ENCODE data around the gene ZC3H12A. TPM values are rescaled to one million over a fixed set of nuclear protein-coding genes. Genes with fewer than 3 reads are reported as not detected.

Gene ZC3H12A
- total and polyA plus RNA-seq, 2 of the 8 experiments (the other 6 are each of a cell fraction or from before 2014, with no cell fraction given), result 7.4 to 10.0 TPM

DNA sequence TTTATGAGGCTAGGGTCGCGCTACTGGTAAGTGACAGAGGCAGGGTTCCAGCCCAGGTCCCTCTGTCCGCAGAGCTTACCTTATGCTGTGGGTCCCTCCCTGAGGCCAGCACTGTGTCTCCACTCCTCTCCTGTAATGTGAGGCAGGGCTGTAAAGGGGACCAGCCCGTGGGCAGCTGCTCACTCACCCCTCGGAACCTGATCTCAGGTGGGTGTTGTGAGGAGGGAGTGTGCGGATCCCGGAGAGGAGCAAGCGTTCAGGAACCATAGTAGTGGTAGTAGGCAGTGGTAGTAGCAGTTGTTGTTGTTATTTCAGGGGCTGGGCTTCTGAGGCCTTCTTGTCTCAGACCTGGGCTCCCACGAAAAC lies 1.7 kb downstream of the ZC3H12A start:
- WGBS, 2 experiments (ENCODE audit: extremely low coverage in 1 of 2, insufficient coverage in 1 of 2, insufficient read length in 1 of 2, insufficient replicate concordance in 2 of 2, low coverage in 1 of 2, low lambda C conversion rate in 2 of 2, missing lambda C conversion rate in 1 of 2), result 89% methylated on average over 9 of the region's 9 CpGs; no CpG with 5 or more reads in 1 of the 2 experiments
- ChIA-PET CTCF (ENCODE audit: partially characterized antibody) (interaction anchor here (0.9 to 17.4 kb wide), 5 partner anchors 10 to 386 kb away, joined by 3 to 213 read pairs (median 12); no protein-coding TSS in a partner anchor), POLR2A (ENCODE audit: partially characterized antibody) (interaction anchor here (1.2 to 5.7 kb wide), 7 partner anchors 9 to 215 kb away, joined by 4 to 68 read pairs (median 9); partner anchors contain the start of genes DNALI1 and MEAF6)
- Histone ChIP-seq H3K27me3 (replicated peaks in 1 of 4; ENCODE audit: control insufficient read depth in 3 of 4, extremely low read depth in 1 of 4, insufficient read depth in 3 of 4, low read length in 3 of 4) (peaks cover 1 to 13% (median 9%) of the 10 kb centered on the region in 4 experiments; a peak in 6 of 7 replicates), H2BK120ac (replicated peaks; ENCODE audit: low read depth, low read length) (no peak overlapping the region), H4K20me1 (replicated peaks in 1 of 2; ENCODE audit: control insufficient read depth in 1 of 2, insufficient read depth in 2 of 2, low read length in 2 of 2) (peaks cover 0 to 20% of the 10 kb centered on the region in 2 experiments), H2BK20ac (ENCODE audit: low read length) (no peak overlapping the region), H4K91ac (replicated peaks; ENCODE audit: insufficient read length, low read length) (no peak overlapping the region), H4K5ac (ENCODE audit: insufficient read length, low read depth, low read length) (no peak overlapping the region), H3K9me3 (ENCODE audit: insufficient read depth in 2 of 2, low read depth in 1 of 2, low read length in 1 of 2) (no peaks in the 10 kb centered on the region), H3K4ac (replicated peaks; ENCODE audit: insufficient read length, low read depth, low read length) (no peak overlapping the region), H3K79me2 (ENCODE audit: control insufficient read depth in 1 of 2, insufficient read depth in 2 of 2, low read length in 2 of 2) (peaks cover 0 to 26% of the 10 kb centered on the region in 2 experiments; a peak in 2 of 4 replicates), H3K23ac (ENCODE audit: insufficient read length) (no peak overlapping the region), H2BK15ac (ENCODE audit: low read length) (no peak overlapping the region), H2BK5ac (ENCODE audit: low read depth, low read length) (0 out of 2 replicates have a peak overlapping the region, but pooled peaks have one; percentile 12), H2AFZ (ENCODE audit: low read length) (no peak overlapping the region), H4K8ac (ENCODE audit: extremely low read depth, insufficient read depth, low read length) (no peak overlapping the region), H3K36me3 (ENCODE audit: control insufficient read depth in 2 of 4, insufficient read depth in 4 of 4, low read length in 3 of 4) (peaks cover 6 to 21% (median 15%) of the 10 kb centered on the region in 4 experiments; a peak in 7 of 8 replicates), H3K79me1 (ENCODE audit: low read depth, low read length) (peaks cover 8% of the 10 kb centered on the region), H3K4me2 (ENCODE audit: insufficient read depth in 1 of 2, low read depth in 2 of 2, low read length in 2 of 2) (peak overlapping the region; percentile 55 to 75; a peak in 2 of 4 replicates), H2BK12ac (ENCODE audit: low read depth, low read length) (no peak overlapping the region), H3K4me3 (ENCODE audit: extremely low read depth in 1 of 4, insufficient read depth in 2 of 4, low read depth in 3 of 4, low read length in 4 of 4) (peak overlapping the region in 1 of 4 experiments; percentile 19; a peak in 2 of 8 replicates), H3K14ac (ENCODE audit: insufficient read length) (no peak overlapping the region), H3K56ac (replicated peaks; ENCODE audit: insufficient read length, low read depth, low read length) (no peak overlapping the region), H3K27ac (ENCODE audit: low read depth, low read length) (0 out of 2 replicates have a peak overlapping the region, but pooled peaks have one; percentile 6), H2AK5ac (ENCODE audit: low read depth, low read length) (no peak overlapping the region), H3K23me2 (ENCODE audit: low read depth, low read length) (peaks cover 8% of the 10 kb centered on the region), H3K18ac (ENCODE audit: extremely low read depth, low read length) (no peak overlapping the region), H3K9ac (replicated peaks in 1 of 4; ENCODE audit: extremely low read depth in 1 of 4, low read depth in 3 of 4, low read length in 3 of 4) (no peak overlapping the region), H3K4me1 (replicated peaks in 1 of 4; ENCODE audit: control insufficient read depth in 3 of 4, insufficient read depth in 4 of 4, low read length in 3 of 4) (peaks cover 6 to 60% (median 36%) of the 10 kb centered on the region in 4 experiments)
- DNase-seq (ENCODE audit: low read depth in 1 of 2, low spot score in 2 of 2), result no peak
- no peak for FAIRE-seq
- TF ChIP-seq SIN3A (conservative IDR thresholded peaks at IDR 0.05 in 1 of 2, IDR thresholded peaks at IDR 0.05 in 1 of 2; ENCODE audit: low read depth in 1 of 2, low read length in 2 of 2) (no peak), CREB1 (IDR thresholded peaks at IDR 0.05) (no peak), SIX5 (IDR thresholded peaks at IDR 0.05; ENCODE audit: low read depth, low read length) (no peak), ZNF274 (IDR thresholded peaks at IDR 0.05; ENCODE audit: borderline replicate concordance, extremely low read depth, low read length) (no peak), SP2 (IDR thresholded peaks at IDR 0.05; ENCODE audit: low read length) (no peak), RAD21 (IDR thresholded peaks at IDR 0.05 in 1 of 2, conservative IDR thresholded peaks at IDR 0.05 in 1 of 2; ENCODE audit: low read depth in 2 of 2, low read length in 2 of 2) (no peak), HDAC6 (IDR thresholded peaks at IDR 0.05; ENCODE audit: low read depth, low read length) (no peak)
- TF ChIP-seq, protein P1, sequence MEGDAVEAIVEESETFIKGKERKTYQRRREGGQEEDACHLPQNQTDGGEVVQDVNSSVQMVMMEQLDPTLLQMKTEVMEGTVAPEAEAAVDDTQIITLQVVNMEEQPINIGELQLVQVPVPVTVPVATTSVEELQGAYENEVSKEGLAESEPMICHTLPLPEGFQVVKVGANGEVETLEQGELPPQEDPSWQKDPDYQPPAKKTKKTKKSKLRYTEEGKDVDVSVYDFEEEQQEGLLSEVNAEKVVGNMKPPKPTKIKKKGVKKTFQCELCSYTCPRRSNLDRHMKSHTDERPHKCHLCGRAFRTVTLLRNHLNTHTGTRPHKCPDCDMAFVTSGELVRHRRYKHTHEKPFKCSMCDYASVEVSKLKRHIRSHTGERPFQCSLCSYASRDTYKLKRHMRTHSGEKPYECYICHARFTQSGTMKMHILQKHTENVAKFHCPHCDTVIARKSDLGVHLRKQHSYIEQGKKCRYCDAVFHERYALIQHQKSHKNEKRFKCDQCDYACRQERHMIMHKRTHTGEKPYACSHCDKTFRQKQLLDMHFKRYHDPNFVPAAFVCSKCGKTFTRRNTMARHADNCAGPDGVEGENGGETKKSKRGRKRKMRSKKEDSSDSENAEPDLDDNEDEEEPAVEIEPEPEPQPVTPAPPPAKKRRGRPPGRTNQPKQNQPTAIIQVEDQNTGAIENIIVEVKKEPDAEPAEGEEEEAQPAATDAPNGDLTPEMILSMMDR (IDR thresholded peaks at IDR 0.05; ENCODE audit: control extremely low read depth in 1 of 3, insufficient read depth in 1 of 3, low read depth in 1 of 3, low read length in 3 of 3), result no peak

Data from H1 (cell line).